GM12878 (cell line): Measurements from ENCODE around the gene CTCFL. TPM values are rescaled to one million over a fixed set of nuclear protein-coding genes. Genes with fewer than 3 reads are reported as not detected.

ENCODE experiments used
- ATAC-seq: fragments of 200-7000 bp; cut with Tn5 transposase; 3 replicates; pipeline ENCODE4 v1.9.1; 2020; ENCODE audit warnings: mild to moderate bottlenecking, moderate library complexity
- BruUV-seq: library from RNA; stranded (reverse); fragments of 400-500 nt; replicated peaks from 2 replicates; lab custom pipeline; 2021; lab: Mats Ljungman, UMichigan
- CTCF ChIA-PET: fragments of 300-600 bp; sonication (Branson Sonifier 250); formaldehyde crosslinking; extraction: SDS; loops from one replicate; lab custom pipeline; 2021; ENCODE audit warnings: inconsistent platforms; lab: Yijun Ruan, JAX
- POLR2A ChIA-PET: fragments of 350-600 bp; formaldehyde crosslinking; extraction: SDS; loops from one replicate; lab custom pipeline; 2021; ENCODE audit warnings: inconsistent platforms; lab: Charles Lee
- RAD21 ChIA-PET: fragments of 300-600 bp; sonication (Branson Sonifier 250); formaldehyde crosslinking; loops from one replicate; lab custom pipeline; 2023; ENCODE audit warnings: antibody characterized with exemption; ENCODE audit not compliant: unreplicated experiment; lab: Charles Lee
- SMC1A ChIA-PET: fragments of 300-600 bp; sonication (Branson Sonifier 250); formaldehyde crosslinking; loops from one replicate; lab custom pipeline; 2023; ENCODE audit not compliant: unreplicated experiment, uncharacterized antibody; lab: Charles Lee
- DNase-seq: peaks from one replicate; pipeline ENCODE4 v3.0.0-alpha.2; 2011; ENCODE audit warnings: low read depth, low spot score
- FAIRE-seq: peaks from 3 replicates; lab custom pipeline; 2011; peaks lifted over from hg19 to GRCh38; lab: Jason Lieb, UNC
- H2AFZ ChIP-seq: 2 replicates; pipeline ENCODE4 v1.6.0; 2011; ENCODE audit warnings: low read depth, low read length, control low read depth; ENCODE audit not compliant: control insufficient read depth
- H3K27ac ChIP-seq: 2 replicates; pipeline ENCODE4 v1.5.1; 2011; ENCODE audit warnings: control low read depth; ENCODE audit not compliant: control insufficient read depth, insufficient read depth
- H3K27me3 ChIP-seq, 2 experiments: replicated peaks in 1 of 2; 2 replicates each; pipeline versions ENCODE4 v1.6.0 to v1.6.1; 2011; ENCODE audit warnings: low read length in 1 of 2; ENCODE audit not compliant: control insufficient read depth in 2 of 2, insufficient read depth in 2 of 2
- H3K36me3 ChIP-seq, 2 experiments: 2 replicates each; pipeline ENCODE4 v1.5.1; 2011; ENCODE audit warnings: low read length in 1 of 2; ENCODE audit not compliant: control insufficient read depth in 2 of 2, insufficient read depth in 2 of 2
- H3K4me1 ChIP-seq: 2 replicates; pipeline ENCODE4 v1.6.1; 2011; ENCODE audit warnings: mild to moderate bottlenecking, low read length, moderate library complexity, mixed read lengths; ENCODE audit not compliant: control insufficient read depth, insufficient read depth
- H3K4me2 ChIP-seq: 2 replicates; pipeline ENCODE4 v1.6.0; 2011; ENCODE audit warnings: control low read depth; ENCODE audit not compliant: control insufficient read depth, insufficient read depth
- H3K4me3 ChIP-seq: fragments of 200-600 bp; sonication (generic); 2 replicates; pipeline ENCODE4 v1.5.1; 2016
- H3K79me2 ChIP-seq: 2 replicates; pipeline ENCODE4 v1.6.0; 2011; ENCODE audit warnings: low read length; ENCODE audit not compliant: control insufficient read depth, insufficient read depth
- H3K9ac ChIP-seq: 2 replicates; pipeline ENCODE4 v1.8.0; 2011; ENCODE audit warnings: low read length, control low read depth, mixed read lengths; ENCODE audit not compliant: control insufficient read depth, insufficient read depth
- H3K9me3 ChIP-seq: replicated peaks from 3 replicates; pipeline ENCODE4 v1.5.1; 2011; ENCODE audit warnings: mild to moderate bottlenecking, low read length; ENCODE audit not compliant: control insufficient read depth, insufficient read depth
- H4K20me1 ChIP-seq: 2 replicates; pipeline ENCODE4 v1.6.0; 2011; ENCODE audit not compliant: control insufficient read depth, insufficient read depth
- BCL3 ChIP-seq: IDR thresholded peaks from 2 replicates; pipeline ENCODE4 v1.6.1; 2011; ENCODE audit warnings: borderline replicate concordance, low read depth, mild to moderate bottlenecking, moderate library complexity, low read length; ENCODE audit not compliant: insufficient read depth, poor library complexity, severe bottlenecking
- CBX3 ChIP-seq: fragments of 200-600 bp; sonication (generic); IDR thresholded peaks from 2 replicates; pipeline ENCODE4 v1.6.1; 2016; ENCODE audit warnings: low read depth, borderline replicate concordance
- ESRRA ChIP-seq: IDR thresholded peaks from 2 replicates; pipeline ENCODE4 v1.6.1; 2012; ENCODE audit warnings: mild to moderate bottlenecking, low read length, improper control_type of control experiment
- GATAD2B ChIP-seq: fragments of 450-650 bp; conservative IDR thresholded peaks from 2 replicates; pipeline ENCODE4 v1.6.1; 2017; ENCODE audit warnings: low read depth, mild to moderate bottlenecking, moderate library complexity
- HSF1 ChIP-seq: fragments of 150-350 bp; IDR thresholded peaks from 2 replicates; pipeline ENCODE4 v1.6.1; 2014; ENCODE audit warnings: mild to moderate bottlenecking, low read depth, low read length
- MEF2A ChIP-seq: IDR thresholded peaks from 2 replicates; pipeline ENCODE4 v1.6.1; 2011; ENCODE audit warnings: low read depth, mild to moderate bottlenecking, low read length, moderate library complexity; ENCODE audit not compliant: insufficient read depth
- PAX8 ChIP-seq: fragments of 450-650 bp; IDR thresholded peaks from 2 replicates; pipeline ENCODE4 v1.6.1; 2017; ENCODE audit warnings: mild to moderate bottlenecking, moderate library complexity
- SKIL ChIP-seq: fragments of 450-650 bp; IDR thresholded peaks from 2 replicates; pipeline ENCODE4 v1.6.1; 2017; ENCODE audit warnings: mild to moderate bottlenecking, low read depth, inconsistent platforms; ENCODE audit not compliant: poor library complexity, severe bottlenecking
- SMARCA5 ChIP-seq: fragments of 450-650 bp; IDR thresholded peaks from 2 replicates; pipeline ENCODE4 v1.6.1; 2017; ENCODE audit warnings: mild to moderate bottlenecking
- SPI1 ChIP-seq: IDR thresholded peaks from 2 replicates; pipeline ENCODE4 v1.6.1; 2011; ENCODE audit warnings: low read depth, mild to moderate bottlenecking, low read length, moderate library complexity, borderline replicate concordance; ENCODE audit not compliant: insufficient read depth
- WGBS: methylation state at CpG from one replicate; pipeline ENCODE4 v1.1.6; 2016; ENCODE audit warnings: low lambda C conversion rate; ENCODE audit not compliant: insufficient replicate concordance, insufficient coverage; ENCODE audit errors: missing lambda C conversion rate; 5-methylcytosine and 5-hydroxymethylcytosine counted together
- in situ Hi-C: fragments of 300-500 bp; cut with MboI; formaldehyde crosslinking; loops from 9 replicates; pipeline ENCODE4 v1.14.3; 2018; ENCODE audit warnings: mixed read lengths
- intact Hi-C: fragments of 100-400 bp; cut with micrococcal nuclease; formaldehyde crosslinking; loops from one replicate; pipeline ENCODE4 v1.14.2; 2022; ENCODE audit not compliant: unreplicated experiment
- polyA plus RNA-seq, 11 experiments: library from polyadenylated mRNA; depleted of rRNA in 4 of 11; unstranded in 6 of 11; stranded (reverse) in 5 of 11; fragments of >200 nt; fragmentation: Nextera tagmentation in 4 of 11; fragmentation: Illumina TruSeq in 1 of 11; extraction: Ambion mirVana in 4 of 11; extraction: Trizol in 1 of 11; gene quantifications; 1 replicate in 1 of 11; 2 replicates in 10 of 11; pipeline versions ENCODE4 v1.2.1 to v1.2.3, GENCODE V29; 2011 to 2016; ENCODE audit warnings: inconsistent platforms in 2 of 11, missing spikeins in 2 of 11, low read depth in 1 of 11
- total RNA-seq, 4 experiments: library from RNA; depleted of rRNA in 3 of 4; stranded (reverse); fragments of >200 nt in 3 of 4; fragmentation: Illumina TruSeq in 1 of 4; extraction: Trizol in 1 of 4; gene quantifications; 2 replicates each; pipeline versions ENCODE4 v1.2.1 to v1.2.3, GENCODE V29; 2013 to 2021

The CTCFL gene
- total and polyA plus RNA-seq, 10 of the 15 experiments (the other 5 are each of a cell fraction or from before 2014, with no cell fraction given): 0.06 to 0.20 (median 0.11) TPM; not detected in 4

DNA sequence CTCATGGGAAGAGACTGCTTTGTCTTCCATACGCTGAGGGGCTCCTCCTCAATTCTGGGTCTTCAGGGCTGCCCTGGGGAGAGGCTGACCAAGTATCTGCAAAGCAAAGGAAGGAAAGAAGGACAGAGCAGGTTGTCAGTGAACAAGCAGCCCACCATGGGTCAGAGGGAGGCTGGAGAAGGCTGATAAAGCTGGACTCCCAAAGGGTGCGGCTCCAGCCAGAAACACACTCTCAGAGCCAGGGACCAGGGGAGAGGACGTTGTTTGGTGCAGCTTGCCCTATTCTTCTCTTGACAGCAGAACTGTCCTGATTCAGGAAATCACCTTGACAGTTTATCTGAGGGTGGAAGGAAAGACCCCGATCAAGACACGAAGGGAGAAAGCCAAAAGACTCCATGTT is 10.4 kb upstream of the CTCFL start:
- WGBS: 40% methylated on average over 5 of the region's 5 CpGs
- H3K27me3 ChIP-seq: peaks cover 0 to 7% of the 10 kb centered on the region in 2 experiments; a peak in 3 of 4 replicates
- ChIA-PET POLR2A (no interaction called here), SMC1A (no interaction called here), RAD21 (no interaction called here), CTCF (no interaction called here)
- no peaks in the 10 kb centered on the region for H3K9me3 ChIP-seq
- H3K27ac ChIP-seq: no peak overlapping the region
- in situ Hi-C loops (no loop called here), intact Hi-C loops (no loop called here)
- H3K4me1 ChIP-seq: no peaks in the 10 kb centered on the region
- H3K79me2 ChIP-seq: no peaks in the 10 kb centered on the region
- DNase-seq (no peak), ATAC-seq (no peak), FAIRE-seq (no peak)
- H2AFZ ChIP-seq: no peak overlapping the region
- no peaks in the 10 kb centered on the region for H4K20me1 ChIP-seq
- no peak overlapping the region for H3K4me3 ChIP-seq
- BruUV-seq: no TSS peak
- no peak for TF ChIP-seq MEF2A
- TF ChIP-seq SMARCA5: no peak
- no peak for TF ChIP-seq HSF1
- TF ChIP-seq SPI1: no peak
- no peak for TF ChIP-seq GATAD2B
- TF ChIP-seq PAX8: no peak
- no peak for TF ChIP-seq CBX3
- no peak for TF ChIP-seq BCL3
- no peak for TF ChIP-seq SKIL
- TF ChIP-seq ESRRA: no peak
- no peak overlapping the region for H3K9ac ChIP-seq
- H3K4me2 ChIP-seq: no peak overlapping the region
- no peaks in the 10 kb centered on the region for H3K36me3 ChIP-seq
